ENCODE measurements around the gene NCOA7. TPM values are rescaled to one million over a fixed set of nuclear protein-coding genes. Genes with fewer than 3 reads are reported as not detected.

Gene NCOA7
- polyA plus RNA-seq, 1 of the 3 experiments (the other 2 are of a cell fraction), result 16.3 TPM

GRCh38 chr6:125868678-125869395 is 78.1 kb downstream of the NCOA7 start (continued):
- no peak for TF ChIP-seq REST (IDR thresholded peaks at IDR 0.05; ENCODE audit: low read depth, low read length)
- TF ChIP-seq ELF1 (IDR thresholded peaks at IDR 0.05), result no peak
- TF ChIP-seq YY1 (IDR thresholded peaks at IDR 0.05; ENCODE audit: low read depth), result no peak
- TF ChIP-seq IRF3 (IDR thresholded peaks at IDR 0.05; ENCODE audit: low read depth, low read length), result no peak
- TF ChIP-seq CTCF (IDR thresholded peaks at IDR 0.05), result no peak
- TF ChIP-seq, protein P1, sequence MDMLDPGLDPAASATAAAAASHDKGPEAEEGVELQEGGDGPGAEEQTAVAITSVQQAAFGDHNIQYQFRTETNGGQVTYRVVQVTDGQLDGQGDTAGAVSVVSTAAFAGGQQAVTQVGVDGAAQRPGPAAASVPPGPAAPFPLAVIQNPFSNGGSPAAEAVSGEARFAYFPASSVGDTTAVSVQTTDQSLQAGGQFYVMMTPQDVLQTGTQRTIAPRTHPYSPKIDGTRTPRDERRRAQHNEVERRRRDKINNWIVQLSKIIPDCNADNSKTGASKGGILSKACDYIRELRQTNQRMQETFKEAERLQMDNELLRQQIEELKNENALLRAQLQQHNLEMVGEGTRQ (IDR thresholded peaks at IDR 0.05; ENCODE audit: borderline replicate concordance, low read depth, low read length), result no peak
- no peak for TF ChIP-seq GABPA (IDR thresholded peaks at IDR 0.05; ENCODE audit: low read depth)
- no peak for TF ChIP-seq RXRA (IDR thresholded peaks at IDR 0.05; ENCODE audit: borderline replicate concordance, low read depth)
- peak; percentile 27; the same call in 1 of the 2 replicates for TF ChIP-seq FOXJ3 (CRISPR knock-in tag; IDR thresholded peaks at IDR 0.05)
- TF ChIP-seq FOSL2 (IDR thresholded peaks at IDR 0.05; ENCODE audit: borderline replicate concordance, low read depth), result no peak
- peak; percentile 58 for TF ChIP-seq RCOR1 (IDR thresholded peaks at IDR 0.05; ENCODE audit: low read length)
- TF ChIP-seq, protein P2, sequence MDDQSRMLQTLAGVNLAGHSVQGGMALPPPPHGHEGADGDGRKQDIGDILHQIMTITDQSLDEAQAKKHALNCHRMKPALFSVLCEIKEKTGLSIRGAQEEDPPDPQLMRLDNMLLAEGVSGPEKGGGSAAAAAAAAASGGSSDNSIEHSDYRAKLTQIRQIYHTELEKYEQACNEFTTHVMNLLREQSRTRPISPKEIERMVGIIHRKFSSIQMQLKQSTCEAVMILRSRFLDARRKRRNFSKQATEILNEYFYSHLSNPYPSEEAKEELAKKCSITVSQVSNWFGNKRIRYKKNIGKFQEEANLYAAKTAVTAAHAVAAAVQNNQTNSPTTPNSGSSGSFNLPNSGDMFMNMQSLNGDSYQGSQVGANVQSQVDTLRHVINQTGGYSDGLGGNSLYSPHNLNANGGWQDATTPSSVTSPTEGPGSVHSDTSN (IDR thresholded peaks at IDR 0.05), result peak; percentile 60
- TF ChIP-seq EZH2phosphoT487 (IDR thresholded peaks at IDR 0.05; ENCODE audit: borderline replicate concordance, low read depth), result no peak
- no peak for TF ChIP-seq TAF1 (IDR thresholded peaks at IDR 0.05; ENCODE audit: borderline replicate concordance, low read depth, low read length)
- no peak for TF ChIP-seq FOXM1 (IDR thresholded peaks at IDR 0.05; ENCODE audit: low read depth)
- TF ChIP-seq SIN3A (IDR thresholded peaks at IDR 0.05; ENCODE audit: borderline replicate concordance, low read depth, low read length), result no peak
- TF ChIP-seq TEAD4 (IDR thresholded peaks at IDR 0.05; ENCODE audit: borderline replicate concordance, insufficient read depth), result no peak
- 0 out of 2 replicates have a peak, but pooled peaks have one; percentile 1 for TF ChIP-seq RAD21 (IDR thresholded peaks at IDR 0.05; ENCODE audit: low read length)
- TF ChIP-seq MEF2A (IDR thresholded peaks at IDR 0.05; ENCODE audit: borderline replicate concordance, low read depth), result no peak
- no peak; the same call in 1 of the 2 replicates for TF ChIP-seq JUND (IDR thresholded peaks at IDR 0.05)
- no peak for TF ChIP-seq RFX5 (IDR thresholded peaks at IDR 0.05; ENCODE audit: low read length)
- no peak for TF ChIP-seq SMC3 (IDR thresholded peaks at IDR 0.05; ENCODE audit: low read depth, low read length)

Data from SK-N-SH (cell line).